GM03348 (cell line): ENCODE data around the gene POLR2J.
"Not testable (repeated sequence)": the region's sequence is repeated elsewhere in the genome, so short reads cannot be mapped to it uniquely, and the experiment has no call there.

Experiments used
- DNase-seq: peaks from one replicate; pipeline ENCODE4 v3.0.0; 2012; ENCODE audit warnings: low spot score

The POLR2J gene

GRCh38 chr7:102466097-102466496, 12.6 kb downstream of the POLR2J start:
- DNase-seq: no peak

- peak; percentile 100 for DNase-seq
Measured at GRCh38 chr7:102464577-102465280, 14.0 kb downstream of the POLR2J start, which contains the start of the genes ALKBH4 and LRWD1. Gene ALKBH4 (minus strand): TSS chr7:102464863. CDS start chr7:102464836, 27 bp downstream. Gene LRWD1 (plus strand): TSS chr7:102464984. CDS start chr7:102465081, 97 bp downstream.

GRCh38 chr7:102463841-102464576, 14.7 kb downstream of the POLR2J start:
- DNase-seq: peak; percentile 42

GRCh38 chr7:102460467-102460866, 18.3 kb downstream of the POLR2J start:
- no peak for DNase-seq

- DNase-seq: no peak
Measured at GRCh38 chr7:102459221-102459844, 19.4 kb downstream of the POLR2J start.

GRCh38 chr7:102457352-102457924, 21.3 kb downstream of the POLR2J start:
- no peak for DNase-seq

- no peak for DNase-seq
Measured at GRCh38 chr7:102456327-102456726, 22.4 kb downstream of the POLR2J start.

GRCh38 chr7:102455596-102455995, 23.1 kb downstream of the POLR2J start:
- no peak for DNase-seq

- not testable (repeated sequence) for DNase-seq
Measured at GRCh38 chr7:102454932-102455331, 23.8 kb downstream of the POLR2J start.

GRCh38 chr7:102454468-102454867, 24.3 kb downstream of the POLR2J start:
- DNase-seq: no peak

GRCh38 chr7:102453319-102453718, 25.4 kb downstream of the POLR2J start:
- DNase-seq: no peak

GRCh38 chr7:102452451-102452850, 26.3 kb downstream of the POLR2J start:
- DNase-seq: no peak

- DNase-seq: peak; percentile 64
Measured at GRCh38 chr7:102451371-102452054, 27.2 kb downstream of the POLR2J start.

GRCh38 chr7:102450242-102450641, 28.5 kb downstream of the POLR2J start:
- no peak for DNase-seq

GRCh38 chr7:102449136-102449535, 29.6 kb downstream of the POLR2J start:
- no peak for DNase-seq

- DNase-seq: no peak
Measured at GRCh38 chr7:102447311-102447710, 31.4 kb downstream of the POLR2J start.

GRCh38 chr7:102446387-102447156, 32.1 kb downstream of the POLR2J start:
- no peak for DNase-seq

GRCh38 chr7:102445674-102446071, 33.0 kb downstream of the POLR2J start:
- no peak for DNase-seq

- no peak for DNase-seq
Measured at GRCh38 chr7:102444961-102445673, 33.6 kb downstream of the POLR2J start.
